ENCODE results near the gene DLGAP1.

GRCh38 chr18:4211111-4211837 lies 243.8 kb downstream of the DLGAP1 start:
- no peak for TF ChIP-seq EZH2 (IDR thresholded peaks at IDR 0.05; ENCODE audit: borderline replicate concordance, insufficient read depth, low read depth, low read length, poor library complexity, severe bottlenecking)
- TF ChIP-seq CTCF (IDR thresholded peaks at IDR 0.05), result no peak
